Right ventricle myocardium inferior (tissue), 1 donor: Measurements from ENCODE around the gene BORCS6. TPM values are rescaled to one million over a fixed set of nuclear protein-coding genes. Genes with fewer than 3 reads are reported as not detected.

Source experiments
- ATAC-seq: fragments of 200-7000 bp; cut with Tn5 transposase; one replicate; pipeline ENCODE4 v1.9.1; 2020; ENCODE audit warnings: mild to moderate bottlenecking, moderate library complexity
- DNase-seq: peaks from one replicate; pipeline ENCODE4 v3.0.0; 2021; ENCODE audit errors: missing footprints
- intact Hi-C: fragments of 100-400 bp; cut with DNase I; formaldehyde crosslinking; loops from one replicate; pipeline ENCODE4 v1.11.0; 2022
- long read RNA-seq: library from polyadenylated mRNA; unstranded; transcript quantifications from one replicate; pipeline ENCODE4 v2.0.0, GENCODE V29; 2021
- total RNA-seq: library from RNA; stranded (reverse); fragmentation: NEBNext Ultra II Directional; extraction: Animal tissue kit (Norgen Biotek cat#: 25700); gene quantifications from one replicate; pipeline ENCODE4 v1.2.1, GENCODE V29; 2021
- donor health status: DM: no; HTN: yes; CAD: no; lungs with severe emphysema.

Gene BORCS6
- 9.2 TPM for total RNA-seq
- long read RNA-seq, transcript BORCS6-201 (1 exons, 2,575 nt) = major isoform, 25 of 25 reads
- long read RNA-seq, partial matches to known transcripts = 0 of 25 reads
- long read RNA-seq, other reads (novel, unspliced or antisense) = 0 of 25 reads

DNA sequence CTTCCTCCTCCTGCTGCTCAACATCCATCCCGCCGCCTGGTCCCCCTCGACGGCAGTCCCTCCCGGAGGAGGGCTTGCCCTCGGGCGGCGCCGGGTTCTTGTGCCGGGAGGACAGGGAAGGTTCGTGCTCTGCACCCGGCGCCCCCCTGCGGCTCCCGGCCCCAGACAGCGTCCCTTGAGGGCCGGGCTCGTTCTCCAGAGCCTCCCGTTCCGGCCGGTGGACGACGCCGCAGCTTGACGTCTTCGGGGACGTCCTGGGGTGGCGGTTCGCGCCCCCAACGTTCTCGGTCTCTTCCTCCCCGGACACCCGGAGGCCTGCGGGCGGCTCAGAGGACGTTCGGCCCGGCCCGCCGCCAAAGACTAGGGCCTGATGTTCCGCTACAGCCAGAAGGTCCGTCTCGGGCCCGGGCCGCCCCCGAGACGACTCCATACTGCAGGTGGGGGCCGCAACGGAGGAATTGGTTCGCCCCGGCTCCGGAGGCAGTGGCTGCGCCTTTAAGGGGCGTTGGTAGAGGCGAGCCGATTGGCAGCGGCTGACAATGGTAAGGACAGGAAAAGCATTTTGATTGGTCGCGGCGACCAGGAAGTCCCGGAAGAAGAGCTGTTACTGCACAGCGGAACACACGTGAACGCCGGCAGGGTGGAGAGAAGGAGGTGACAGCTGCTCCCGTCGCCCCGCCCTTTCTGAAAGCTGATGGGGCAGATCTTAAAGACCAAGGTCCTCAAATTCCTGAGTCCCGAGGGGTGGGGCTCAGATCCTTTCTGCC lies at the start of gene BORCS6:
Gene BORCS6 (minus strand): TSS at position 470 of the 767 bp plus-strand sequence. CDS start 40 bp downstream, at position 430.
- DNase-seq = peak; percentile 99
- intact Hi-C loops = loop anchor here (5.0 kb wide), 1 partner anchor 107 kb away; the partner anchor contains the start of gene SLC25A35

DNA sequence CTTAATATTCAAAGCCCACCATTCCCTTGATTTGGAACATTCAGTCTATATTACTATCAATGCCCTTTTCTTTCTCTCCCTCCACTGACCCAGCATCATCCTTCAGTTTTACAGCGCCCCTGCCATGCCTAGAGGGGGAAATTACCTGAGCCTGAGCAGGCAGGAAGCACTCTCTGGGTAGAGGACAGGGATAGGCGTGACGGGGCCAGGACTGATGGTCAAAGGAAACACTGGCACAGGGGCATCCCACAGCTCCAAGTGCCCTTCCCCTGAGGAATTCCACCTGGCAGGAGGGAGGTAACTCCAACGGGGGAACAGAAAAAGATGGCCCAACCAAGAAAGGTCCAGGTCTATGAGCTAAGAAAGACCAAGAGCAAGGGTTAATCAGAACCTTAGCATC lies 47.9 kb upstream of the BORCS6 start:
- DNase-seq (no peak), ATAC-seq (no peak)
- intact Hi-C loops = no loop called here

More for the DNA sequence above, at the start of gene BORCS6:
- peak; percentile 76 for ATAC-seq

DNA sequence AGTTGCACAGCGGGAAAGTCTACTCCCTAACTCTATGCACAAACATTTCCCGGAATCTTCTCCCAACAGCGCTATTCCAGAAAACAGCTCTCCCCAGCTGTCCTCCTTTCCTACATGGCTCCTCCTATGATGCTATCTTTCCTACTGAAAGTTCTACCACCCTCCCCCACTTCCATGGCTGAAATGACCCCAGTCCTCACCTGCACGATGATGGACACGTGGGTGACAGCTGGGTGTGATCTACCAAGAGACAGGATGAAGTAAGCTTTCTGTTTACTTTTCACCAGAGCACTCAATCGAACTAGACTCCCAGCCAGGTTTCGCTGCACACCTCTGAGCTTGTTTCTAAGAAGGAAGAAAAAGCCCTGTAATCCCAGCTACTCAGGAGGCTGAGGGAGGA lies 47.2 kb upstream of the BORCS6 start:
- no peak for DNase-seq
- intact Hi-C loops = no loop called here
- ATAC-seq = no peak

DNA sequence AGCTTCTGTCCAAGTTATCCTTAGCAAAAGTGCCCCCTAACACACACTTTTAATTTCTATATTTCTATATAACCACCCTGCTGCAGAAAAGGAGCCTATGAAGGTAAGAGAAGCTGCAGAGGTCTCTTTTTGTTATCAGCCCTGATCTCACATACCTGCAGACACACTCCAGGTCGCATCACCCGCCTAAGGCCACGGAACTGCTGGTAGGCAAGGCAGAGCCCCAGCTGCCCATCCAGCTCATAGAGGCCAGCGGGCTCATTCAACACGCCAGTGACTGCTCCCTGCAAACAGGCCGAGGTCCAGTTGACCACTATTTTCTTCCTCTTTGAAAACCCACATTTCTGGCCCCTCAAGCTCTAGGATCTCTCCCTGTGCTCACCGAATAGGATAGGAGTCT lies 45.7 kb upstream of the BORCS6 start:
- ATAC-seq = no peak
- DNase-seq = no peak
- intact Hi-C loops = no loop called here

DNA sequence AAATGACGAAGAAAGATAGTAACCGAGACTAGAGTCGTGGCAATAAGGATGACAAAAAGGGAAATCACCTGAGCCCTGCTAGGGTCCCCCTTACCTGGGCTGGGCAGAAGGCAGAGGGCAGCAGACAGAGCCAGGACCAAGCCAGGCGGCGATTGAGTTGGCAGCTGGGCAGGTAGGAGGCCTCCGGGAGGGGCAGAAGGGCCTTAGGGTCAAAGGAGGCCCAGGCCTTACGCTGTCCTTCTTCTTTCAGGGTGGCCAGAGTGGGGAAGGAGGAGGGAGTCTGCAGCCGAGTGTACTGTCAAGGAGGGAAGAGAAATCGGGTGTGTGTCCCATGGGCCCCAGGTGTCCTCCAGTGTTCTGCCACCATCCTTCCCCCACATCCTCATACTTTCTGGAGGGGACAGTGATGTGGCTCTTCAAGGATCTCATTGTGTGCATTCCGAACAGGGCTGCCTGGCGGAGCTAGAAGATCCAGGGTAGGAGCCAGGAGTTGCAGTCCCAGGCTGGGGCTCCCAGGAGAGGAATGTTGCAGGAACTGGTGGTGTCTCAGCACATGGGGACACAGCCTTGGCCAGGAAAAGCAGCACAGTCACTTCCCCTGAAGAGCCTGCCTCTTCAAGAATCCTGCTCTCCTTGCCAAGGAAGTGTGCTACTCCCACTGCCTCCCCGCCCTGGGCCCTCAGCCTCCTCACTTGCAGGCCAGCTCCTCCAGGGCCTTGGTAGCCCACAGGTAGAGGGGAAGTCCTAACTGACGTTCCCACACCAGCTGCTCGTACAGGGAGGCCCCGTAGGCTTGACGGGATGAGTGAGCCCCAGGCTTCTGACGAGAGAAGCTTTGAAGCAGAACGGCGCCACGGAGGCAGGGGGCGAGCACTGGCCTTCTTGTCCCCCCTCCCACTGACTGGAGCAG lies 44.6 kb upstream of the BORCS6 start:
- intact Hi-C loops = no loop called here
- no peak for DNase-seq
- no peak for ATAC-seq

DNA sequence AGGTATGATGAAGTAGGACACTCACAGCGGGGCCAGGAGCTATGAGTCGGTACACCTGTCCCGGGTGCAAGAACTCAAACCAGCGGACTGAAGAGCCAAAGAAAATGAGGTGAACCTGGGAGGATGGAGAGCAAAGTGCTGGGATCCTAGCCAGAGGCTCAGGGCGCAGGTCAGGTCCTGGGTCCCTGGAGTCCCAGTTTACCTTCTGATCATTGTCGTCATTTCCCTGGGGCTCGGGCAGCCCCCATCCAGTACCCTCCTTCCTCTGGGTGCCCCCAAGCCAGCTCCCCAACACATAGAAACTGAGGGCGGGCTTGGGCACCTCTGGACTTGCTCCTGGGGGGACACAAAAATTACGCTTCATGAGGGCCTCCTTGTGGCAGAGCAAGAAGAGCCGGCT lies 41.7 kb upstream of the BORCS6 start:
- intact Hi-C loops = no loop called here
- no peak for DNase-seq
- no peak for ATAC-seq

DNA sequence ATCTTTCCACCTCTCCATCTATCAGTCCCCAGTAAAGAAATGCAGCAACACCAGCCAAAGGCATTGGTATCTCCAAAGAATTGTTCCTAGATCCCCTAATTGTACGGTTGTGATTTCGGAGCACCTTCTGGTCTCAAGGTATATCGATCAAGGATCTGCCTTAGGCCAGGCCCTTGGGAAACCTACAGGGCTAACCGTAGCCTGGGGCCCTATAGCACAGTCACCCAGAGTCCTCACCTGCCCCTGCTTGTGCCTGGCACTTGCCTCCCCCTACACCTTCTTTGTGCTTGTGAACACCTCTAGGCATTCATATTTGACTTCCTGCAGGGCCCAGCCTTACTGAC lies 37.2 kb upstream of the BORCS6 start:
- intact Hi-C loops = no loop called here
- ATAC-seq (no peak), DNase-seq (no peak)

DNA sequence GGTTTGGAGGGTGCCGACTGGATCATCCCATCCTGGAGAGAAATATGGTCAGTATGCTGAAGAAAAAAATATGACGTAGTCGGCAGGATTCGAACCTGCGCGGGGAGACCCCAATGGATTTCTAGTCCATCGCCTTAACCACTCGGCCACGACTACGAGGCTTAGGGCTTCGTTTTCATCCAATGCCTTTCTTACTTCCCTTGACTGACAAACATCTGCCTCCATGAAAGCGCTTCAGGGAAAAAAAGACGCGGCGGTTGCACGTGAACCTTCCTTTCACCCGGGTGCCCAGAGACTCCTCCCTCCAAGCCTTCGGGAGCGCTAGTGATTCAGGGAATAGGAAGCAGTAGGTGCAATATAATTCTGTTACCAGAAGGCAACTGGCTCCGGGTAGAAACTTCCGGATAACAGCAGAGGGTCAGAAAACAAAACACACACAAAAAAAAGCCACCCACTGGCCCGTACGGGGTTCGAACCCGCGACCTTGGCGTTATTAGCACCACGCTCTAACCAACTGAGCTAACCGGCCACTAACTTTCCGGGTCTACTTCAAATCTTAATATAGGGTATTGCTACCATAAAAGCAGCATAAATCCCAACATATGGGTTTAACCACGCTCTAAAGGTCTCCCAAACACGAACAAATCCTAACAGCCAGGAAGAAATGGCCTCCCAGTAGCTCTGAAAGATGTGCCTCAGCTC lies 36.7 kb upstream of the BORCS6 start:
- DNase-seq = peak; percentile 76
- intact Hi-C loops = no loop called here
- ATAC-seq = peak; percentile 8

DNA sequence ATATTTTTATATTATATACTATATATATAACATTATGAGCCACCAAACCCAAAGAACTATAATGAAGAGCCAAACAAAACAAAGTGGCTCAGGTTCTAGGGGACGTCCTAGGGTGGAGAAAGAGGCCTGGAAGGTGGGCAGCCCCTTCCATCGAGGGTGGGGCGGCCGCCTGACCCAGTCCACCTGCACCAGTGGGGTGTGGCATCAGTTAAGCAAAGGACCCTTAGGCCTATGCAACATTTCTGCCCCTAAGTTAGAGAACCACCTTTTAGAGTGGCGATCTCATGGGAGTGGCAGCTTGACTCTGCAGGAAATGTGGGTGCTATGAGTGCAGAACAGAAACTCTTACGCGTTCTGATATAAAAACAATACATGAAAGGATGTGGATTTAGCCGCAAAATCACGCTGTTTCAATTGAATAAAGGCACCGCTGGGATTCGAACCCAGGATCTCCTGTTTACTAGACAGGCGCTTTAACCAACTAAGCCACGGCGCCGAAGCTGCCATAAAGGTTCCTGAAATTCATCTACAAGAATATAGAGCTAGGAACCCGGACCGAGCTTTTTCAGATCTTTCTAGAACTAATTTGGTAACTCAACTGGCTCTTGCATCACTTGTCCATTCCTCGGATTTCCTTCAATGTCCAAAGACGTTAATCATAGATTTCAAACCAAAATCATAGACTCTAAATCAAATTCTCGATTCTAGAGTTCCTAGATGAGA lies 36.0 kb upstream of the BORCS6 start:
- intact Hi-C loops = no loop called here
- no peak for ATAC-seq
- DNase-seq = no peak

DNA sequence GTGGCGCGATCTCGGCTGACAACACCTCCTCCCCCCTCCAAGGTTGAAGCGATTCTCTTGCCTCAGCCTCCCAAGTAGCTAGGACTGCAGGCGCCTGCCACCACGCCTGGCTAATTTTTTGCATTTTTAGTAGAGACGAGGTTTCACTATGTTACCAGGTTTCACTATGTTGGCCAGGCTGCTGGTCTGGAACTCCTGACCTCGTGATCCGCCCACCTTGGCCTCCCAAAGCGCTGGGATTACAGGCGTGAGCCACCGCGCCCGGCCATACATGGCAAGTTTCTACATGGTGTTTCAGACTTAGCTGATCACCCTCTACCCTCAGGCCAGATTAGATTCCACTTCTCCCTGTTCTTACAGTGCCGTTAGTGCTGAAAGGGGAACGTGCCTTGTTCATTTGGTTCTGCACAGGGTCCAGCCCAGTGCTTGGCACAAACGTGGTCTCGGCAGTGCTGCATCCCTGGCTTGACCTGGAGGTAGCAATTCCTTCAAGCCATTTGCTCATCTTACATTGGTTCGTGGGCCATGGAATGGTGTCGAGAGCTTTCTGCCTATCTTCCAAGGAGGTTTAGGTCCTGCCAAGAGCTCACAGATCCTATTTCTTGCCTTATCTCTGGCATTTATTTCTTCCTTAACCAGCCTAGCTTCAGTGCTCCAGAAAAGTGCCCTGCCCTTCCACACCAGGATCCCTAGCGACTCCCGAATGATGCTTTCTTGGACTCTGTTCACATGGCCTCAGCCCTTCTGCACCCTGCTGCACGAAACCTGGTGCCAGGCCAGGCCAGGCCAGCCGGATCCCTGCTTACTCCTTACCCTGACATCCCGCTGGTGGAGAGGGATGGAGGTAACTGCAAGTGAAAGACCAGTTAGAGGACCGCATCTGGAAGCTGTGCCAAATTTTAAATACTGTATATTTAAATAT lies 35.2 kb upstream of the BORCS6 start:
- ATAC-seq (no peak), DNase-seq (no peak)
- intact Hi-C loops = no loop called here

DNA sequence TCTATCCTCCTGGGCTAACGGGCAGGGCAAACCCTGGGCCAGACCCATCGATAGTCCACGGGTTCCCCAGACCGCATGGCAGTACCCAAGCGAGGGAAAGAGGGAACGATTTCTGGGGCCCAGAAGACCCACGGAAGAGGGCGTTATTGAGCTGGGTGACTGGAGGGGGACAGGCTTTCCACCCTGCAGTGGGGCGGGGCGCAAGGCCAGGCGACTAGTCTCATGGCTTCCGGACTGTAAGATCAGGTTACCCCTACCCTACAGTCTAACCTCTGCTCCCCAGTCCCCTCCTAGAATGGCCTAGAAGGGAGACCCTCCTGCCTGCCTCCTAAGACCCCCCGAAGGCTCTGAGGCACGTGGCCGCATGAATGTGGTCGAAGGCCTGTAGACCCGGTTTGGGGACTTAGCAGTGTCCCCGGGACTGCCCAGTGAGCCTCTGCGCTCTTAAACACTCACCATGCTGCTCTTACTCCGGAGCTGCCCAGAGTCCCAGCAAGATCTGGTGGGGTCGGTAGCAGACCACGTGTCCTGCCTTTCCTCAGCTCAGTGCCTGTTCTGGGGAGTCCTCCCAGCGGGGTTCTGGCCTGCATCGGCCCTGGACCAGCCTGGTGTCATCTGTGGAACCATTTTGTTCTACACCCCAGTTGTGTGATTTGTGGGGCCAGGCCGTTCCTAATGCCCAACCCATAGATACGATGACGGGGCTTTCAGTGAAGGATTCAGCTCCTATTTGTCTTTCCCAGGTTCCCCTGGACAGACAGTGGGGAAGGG lies 33.6 kb upstream of the BORCS6 start:
- ATAC-seq (peak; percentile 6), DNase-seq (peak; percentile 81)
- intact Hi-C loops = loop anchor here (2.0 kb wide), 1 partner anchor 105 kb away; the partner anchor contains the start of gene ALOXE3

DNA sequence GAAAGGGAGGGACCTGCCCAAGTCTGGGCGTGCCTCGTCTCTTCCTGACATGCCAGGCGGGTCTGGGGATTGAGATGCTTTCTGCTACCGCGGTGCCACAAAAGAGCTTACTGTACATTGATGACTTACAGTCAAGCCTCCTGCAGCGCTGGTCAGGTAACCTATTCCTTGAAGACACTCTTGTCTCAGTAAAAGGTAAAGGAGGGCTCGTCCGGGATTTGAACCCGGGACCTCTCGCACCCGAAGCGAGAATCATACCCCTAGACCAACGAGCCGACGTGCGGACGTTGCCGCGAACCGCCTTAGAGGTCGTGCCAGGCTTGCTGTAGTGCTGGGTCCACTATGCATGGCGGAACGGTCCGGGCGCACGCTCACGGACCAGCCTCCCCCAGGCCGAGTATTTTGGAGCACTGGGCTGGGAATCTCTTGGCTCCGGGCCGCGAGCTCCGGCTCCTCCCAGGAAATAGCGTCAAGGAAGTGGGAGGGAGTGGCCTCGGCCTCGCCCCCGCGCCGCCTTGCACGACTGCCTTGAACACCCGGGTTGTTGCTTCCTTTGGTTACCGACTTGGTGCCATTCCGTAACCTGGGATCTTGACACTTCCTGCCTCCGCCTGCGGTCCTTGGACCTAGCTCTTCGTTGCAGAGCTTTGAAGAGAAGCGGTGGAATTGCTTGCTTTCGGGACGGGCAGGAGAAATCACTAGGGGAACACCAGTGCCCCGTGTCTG lies 32.8 kb upstream of the BORCS6 start:
- ATAC-seq = peak; percentile 75
- DNase-seq = peak; percentile 97
- intact Hi-C loops = loop anchor here (1.0 to 2.0 kb wide), 2 partner anchors 27 to 104 kb away; partner anchors contain the start of genes ALOXE3 and PFAS

DNA sequence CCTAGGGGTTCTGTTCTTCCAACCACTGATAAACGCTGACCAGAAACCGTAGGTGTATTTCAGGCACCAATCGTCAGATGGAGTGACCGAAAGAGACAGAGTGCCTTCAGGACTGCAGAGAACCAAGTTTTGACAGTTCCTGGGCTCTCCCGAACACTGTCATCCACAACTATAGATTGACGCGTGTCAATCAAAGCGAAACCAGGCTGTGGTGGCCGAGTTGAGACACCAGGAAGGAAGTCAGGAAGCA lies 32.3 kb upstream of the BORCS6 start:
- ATAC-seq = no peak
- intact Hi-C loops = loop anchor here (1.0 to 2.0 kb wide), 2 partner anchors 27 to 104 kb away; partner anchors contain the start of genes ALOXE3 and PFAS

DNA sequence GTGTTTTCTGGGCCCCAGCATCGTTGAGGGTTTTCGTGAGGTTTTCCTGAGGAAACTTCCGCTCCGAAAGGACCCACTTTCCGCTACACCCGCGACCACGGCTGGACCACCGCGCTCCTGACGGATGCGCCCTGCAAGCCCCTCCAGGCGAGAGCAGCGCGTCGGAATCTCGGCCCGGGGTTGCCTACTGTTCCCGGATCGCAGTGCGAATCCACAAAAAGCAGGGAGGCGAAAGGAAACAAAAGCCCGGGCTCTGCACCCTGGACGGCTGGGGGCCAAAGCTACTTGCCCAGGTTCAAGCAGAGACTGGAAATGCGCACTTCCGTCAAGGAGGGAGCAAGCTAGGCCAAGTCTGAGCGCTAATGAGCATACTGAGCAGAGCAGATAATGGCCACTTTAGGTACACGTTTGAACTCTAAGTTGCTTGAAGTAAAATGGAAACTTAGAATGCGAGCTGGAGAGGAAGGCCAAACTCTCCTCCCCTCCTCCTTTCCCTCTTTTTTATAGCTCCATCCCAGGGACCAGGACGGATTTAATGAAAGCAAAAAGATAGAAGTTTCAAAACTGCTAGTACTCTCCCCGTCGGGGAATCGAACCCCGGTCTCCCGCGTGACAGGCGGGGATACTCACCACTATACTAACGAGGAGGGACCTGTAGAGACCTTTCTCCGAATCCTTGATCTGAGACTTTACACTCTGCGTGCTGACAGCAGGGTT lies 31.8 kb upstream of the BORCS6 start:
- peak; percentile 71 for ATAC-seq
- intact Hi-C loops = loop anchor here (1.0 to 2.0 kb wide), 3 partner anchors 27 to 103 kb away; partner anchors contain the start of genes ALOXE3 and PFAS
- peak; percentile 84 for DNase-seq

More for the DNA sequence above, 32.3 kb upstream of the BORCS6 start:
- DNase-seq = no peak
